Stimulated activated CD8-positive, alpha-beta memory T cell treated with anti-CD3 and anti-CD28 coated beads, Interleukin-7, amount 100 ng/mL, for 24 hours (primary cell): Measurements from ENCODE around the gene PPCS.
A peak's percentile ranks its signal among the peaks of the same experiment; 100 is the strongest.

Source experiments
- DNase-seq: peaks from one replicate; pipeline ENCODE4 v3.0.0-alpha.2; 2020; ENCODE audit warnings: low read depth

The PPCS gene

DNA sequence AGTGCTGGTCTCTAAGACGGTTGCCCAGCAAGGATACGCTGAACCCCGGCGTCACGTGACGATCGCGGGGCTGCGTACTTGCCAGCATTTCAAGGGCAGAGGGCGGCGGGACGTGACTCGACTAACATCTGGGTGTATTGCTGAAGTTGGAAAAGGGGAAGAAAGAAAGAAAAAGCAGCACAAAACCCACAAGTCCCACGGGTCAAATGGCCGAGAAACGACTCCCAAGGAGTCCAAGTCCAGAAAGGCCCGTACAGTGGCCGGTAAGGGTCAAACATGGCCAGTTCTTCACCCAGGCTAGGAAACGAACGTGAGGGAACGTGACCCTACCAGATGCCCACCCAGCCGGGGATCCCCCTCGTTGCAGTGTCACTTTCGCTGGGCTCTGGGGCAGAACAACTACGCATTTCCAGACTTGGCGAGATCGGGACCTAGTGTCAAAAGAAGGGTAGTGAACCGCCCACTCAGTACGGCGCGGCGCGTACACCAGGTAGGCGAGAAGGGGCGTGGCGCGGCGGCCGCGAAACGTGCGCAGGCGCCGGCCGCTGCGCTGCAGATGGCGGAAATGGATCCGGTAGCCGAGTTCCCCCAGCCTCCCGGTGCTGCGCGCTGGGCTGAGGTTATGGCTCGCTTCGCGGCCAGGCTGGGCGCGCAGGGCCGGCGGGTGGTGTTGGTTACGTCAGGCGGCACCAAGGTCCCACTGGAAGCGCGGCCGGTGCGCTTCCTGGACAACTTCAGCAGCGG, at the start of gene PPCS, which contains the start of gene ZMYND12:
Gene PPCS (plus strand): TSS at position 534 of the 744 bp plus-strand sequence. CDS start 23 bp downstream, at position 557.
Gene ZMYND12 (minus strand): TSS at position 13 of the 744 bp plus-strand sequence. CDS start 25 bp downstream, outside the sequence.
- DNase-seq: peak; percentile 80

DNA sequence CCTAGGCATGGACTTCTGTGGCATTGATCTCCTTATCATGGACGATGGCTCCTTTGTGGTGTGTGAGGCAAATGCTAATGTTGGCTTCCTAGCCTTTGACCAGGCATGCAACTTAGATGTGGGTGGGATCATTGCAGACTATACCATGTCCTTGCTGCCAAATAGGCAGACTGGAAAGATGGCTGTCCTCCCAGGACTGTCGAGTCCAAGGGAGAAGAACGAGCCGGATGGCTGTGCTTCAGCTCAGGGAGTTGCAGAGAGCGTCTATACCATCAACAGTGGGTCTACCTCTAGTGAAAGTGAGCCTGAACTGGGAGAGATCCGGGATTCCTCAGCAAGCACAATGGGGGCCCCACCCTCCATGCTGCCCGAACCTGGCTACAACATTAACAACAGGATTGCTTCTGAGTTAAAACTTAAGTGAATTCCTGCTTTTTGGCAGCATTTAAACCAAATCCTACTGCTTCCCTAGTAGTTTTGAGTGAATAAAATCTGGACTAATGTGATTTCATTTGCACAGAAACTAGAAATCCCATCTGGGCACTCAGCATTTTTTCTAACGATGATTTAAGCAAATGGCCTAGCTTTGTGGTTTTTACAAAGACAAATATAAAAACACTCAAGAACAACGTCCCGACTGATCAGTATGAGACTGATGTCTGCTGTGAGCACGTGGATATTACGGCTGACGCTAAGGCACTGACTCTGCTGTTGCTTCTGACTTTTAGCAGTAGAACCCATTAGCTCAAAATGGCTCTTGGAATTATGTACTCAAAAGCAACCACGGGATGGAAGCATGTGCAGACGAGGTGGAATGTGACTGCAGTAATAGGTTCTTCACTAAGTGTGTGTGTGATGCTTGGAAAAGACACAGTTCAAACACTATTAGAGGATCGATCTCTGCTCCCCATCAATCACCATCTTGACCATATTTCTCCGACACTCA, 41.5 kb upstream of the PPCS start:
- no peak for DNase-seq

DNA sequence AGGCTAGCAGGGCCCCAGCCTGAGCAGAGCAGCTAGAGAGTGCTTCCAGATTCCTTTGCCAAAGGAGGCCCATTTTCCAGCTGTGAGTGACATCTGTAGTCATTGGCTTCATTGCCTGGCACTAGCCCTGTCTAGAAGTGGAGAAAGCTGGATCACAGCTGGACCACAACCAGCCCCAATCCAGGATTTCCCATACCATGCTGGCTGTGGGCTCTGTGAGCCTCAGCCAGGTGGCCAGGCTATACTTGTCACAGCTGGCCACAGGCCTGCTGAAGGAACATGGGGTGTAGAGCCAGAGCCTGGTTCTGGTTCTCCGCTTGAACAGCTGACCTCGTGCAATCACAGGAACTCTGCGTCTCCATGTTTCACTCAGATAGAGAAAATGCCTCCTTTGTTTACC, 39.2 kb upstream of the PPCS start:
- no peak for DNase-seq

DNA sequence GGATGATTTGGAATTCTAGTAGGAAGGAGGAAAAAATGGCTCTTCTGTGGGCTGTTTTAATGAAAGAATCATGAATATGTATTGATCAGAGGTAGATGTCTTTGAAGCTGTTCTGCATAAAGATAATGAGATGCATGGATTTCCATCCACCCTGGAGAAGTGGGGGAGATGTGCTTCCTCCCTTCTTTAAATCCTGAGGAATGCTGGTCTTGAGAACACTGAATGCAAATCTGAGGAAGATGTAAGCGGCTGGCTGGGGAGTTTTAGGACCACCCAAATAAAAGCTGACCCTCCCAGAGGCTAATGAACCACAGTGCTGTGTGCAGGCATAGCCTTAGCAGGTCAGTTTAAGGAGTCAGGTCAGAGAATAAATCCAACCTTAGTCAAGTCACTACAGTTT, 37.8 kb upstream of the PPCS start:
- DNase-seq: no peak

DNA sequence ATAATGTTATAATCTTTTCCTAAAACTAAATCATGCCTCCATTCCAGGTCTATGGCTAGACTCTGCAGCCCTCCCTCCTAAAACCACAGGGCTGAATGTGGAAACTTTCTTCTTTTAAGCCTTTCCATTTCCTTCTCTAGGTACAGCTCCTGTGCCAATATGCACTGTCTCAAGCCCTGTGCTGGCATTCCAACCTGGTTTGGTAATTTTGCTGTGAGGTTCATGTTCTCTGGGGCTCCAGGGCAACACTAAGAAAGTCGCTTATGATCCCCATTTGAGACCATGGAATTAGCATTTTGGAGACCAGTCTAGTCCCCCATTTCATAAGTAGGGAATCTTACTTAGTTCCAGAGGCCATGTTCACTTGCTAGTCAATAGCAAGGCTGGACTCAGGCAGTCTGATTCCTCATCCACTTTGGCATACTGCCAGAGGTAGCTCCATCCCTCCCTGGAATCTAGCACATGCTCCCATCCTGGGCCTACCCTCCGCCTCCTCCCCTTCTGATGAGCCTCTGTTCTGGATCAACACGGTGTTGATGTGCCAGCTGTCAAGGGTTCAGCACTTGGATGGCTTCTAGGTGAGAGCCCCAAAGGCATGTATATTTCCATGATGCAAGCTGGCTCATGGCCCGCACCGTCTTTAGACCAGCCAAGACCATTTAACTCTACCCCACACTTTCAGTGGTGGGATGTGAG, 37.1 kb upstream of the PPCS start:
- no peak for DNase-seq

DNA sequence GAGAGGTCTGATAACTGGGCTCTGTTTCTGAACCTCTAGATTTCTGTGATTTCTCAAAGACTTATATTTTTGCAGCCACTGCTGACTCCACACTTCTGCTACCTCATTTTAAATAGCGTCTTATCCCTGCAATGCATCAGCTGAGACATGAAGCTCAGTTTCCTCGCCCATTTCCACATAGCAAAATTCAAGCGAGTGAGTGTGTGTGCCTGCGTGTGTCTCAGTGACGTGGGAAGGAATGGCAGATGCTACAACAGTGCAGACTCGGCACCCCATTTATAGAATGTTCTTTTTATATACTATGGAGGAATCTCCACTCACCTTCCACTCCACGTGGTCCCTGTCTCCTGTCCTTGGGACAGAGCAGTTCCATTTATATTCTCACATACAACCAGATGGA, 36.2 kb upstream of the PPCS start:
- DNase-seq: no peak

DNA sequence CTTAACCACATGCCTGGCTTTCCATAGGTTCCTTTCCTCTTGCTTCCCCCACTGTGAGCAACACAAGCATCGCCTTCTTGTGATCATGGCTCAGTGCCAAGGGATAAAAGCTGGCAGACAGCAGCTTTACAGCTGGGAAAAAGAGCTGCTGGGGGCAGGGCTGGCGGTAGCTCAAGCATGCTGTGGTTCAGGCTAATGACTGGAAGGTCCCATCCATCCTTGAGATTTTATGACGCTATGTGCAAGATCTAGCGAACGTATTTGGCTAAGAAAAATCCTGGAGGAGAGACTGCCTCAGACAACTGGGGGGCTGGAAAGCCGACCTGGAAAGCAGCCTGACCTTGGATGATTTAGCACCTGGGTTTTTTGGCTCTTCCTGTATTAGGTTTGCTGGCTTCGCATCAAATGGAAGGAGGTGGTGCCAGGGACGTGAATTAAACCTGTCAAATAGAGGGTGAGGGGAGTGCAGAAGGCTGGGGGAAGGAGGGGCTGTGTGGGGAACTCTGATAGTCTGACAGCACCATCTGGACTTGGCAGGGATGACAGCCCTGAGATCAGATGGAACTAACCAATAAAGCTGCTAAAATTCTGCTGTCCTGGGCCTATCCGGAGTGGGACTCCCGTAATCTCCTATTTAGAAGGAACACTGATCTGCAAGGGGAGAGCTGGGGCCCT, 35.3 kb upstream of the PPCS start:
- no peak for DNase-seq

DNA sequence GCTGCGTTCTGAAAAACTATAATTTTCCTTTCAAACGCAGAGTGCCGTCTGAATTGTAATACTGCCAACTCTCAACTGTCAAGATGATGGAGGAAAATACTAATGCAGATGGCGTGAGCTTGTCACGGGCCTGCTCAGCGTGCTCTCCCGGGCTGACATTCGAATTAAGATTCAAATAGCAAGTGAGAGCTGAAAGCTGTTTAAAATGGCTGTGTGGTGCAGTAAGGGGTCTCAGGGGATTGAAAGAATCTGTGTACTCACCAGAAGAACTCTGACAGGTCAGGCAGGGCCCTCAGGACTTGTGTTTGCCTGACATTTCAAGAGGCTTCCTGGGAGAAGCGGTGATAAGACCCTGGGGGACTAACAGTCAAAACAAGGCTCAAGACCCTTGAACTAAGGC, 33.6 kb upstream of the PPCS start:
- DNase-seq: no peak

DNA sequence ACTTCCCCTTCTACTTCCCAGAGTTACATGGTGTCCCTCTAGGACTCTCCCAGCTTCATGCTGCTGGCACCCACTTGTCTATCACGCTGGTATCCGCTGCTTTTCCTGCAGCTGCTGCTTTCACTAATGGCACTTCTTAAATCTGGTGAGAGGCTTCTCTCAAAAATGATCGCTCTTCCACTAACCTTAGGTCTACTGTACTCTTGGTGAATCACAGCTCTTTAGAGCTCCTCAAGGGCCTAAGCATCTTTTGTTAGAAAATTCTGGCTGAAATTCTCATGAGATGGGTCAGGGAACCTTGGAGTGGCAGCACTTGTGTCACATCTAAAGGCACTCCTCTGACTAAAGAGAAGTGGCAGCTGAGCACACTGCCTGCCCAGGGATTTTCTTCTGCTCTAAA, 32.7 kb upstream of the PPCS start:
- DNase-seq: no peak

DNA sequence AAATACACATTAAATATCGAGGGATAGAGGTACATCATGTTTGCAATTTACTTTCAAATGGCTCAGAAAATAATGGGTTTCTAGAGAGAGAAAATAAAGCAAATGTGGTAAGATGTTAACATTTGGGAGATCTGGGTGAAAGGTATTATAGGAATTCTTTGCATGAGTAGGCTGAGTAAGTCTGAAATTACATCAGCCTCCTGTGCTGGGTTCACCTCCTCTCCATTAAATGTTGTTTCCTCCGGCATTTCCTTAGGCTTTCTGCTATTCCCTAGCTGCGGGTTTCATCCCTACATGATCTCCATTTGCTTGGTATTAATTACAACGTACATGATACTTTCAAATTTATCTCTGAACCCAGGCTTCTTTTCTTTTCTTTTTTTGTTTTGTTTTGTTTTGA, 32.1 kb upstream of the PPCS start:
- DNase-seq: no peak

DNA sequence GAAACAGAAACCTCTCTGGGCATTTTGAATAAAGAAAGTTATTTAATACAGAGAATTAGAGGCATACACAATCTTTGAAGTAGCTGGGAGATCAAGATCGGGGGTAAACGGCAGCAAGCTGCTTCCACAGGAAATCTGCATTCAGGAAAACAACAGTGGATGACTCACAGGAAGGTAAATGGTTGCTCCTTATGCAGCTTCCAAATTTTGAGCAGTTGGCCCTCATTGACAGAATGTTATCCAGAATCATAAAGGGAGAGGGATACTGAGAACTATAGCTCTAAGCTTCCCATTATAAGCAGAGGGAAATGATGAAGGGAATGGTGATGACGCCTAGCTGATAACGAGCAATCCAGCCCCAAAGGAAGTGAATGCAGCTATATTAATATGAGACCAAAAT, 29.1 kb upstream of the PPCS start:
- no peak for DNase-seq

DNA sequence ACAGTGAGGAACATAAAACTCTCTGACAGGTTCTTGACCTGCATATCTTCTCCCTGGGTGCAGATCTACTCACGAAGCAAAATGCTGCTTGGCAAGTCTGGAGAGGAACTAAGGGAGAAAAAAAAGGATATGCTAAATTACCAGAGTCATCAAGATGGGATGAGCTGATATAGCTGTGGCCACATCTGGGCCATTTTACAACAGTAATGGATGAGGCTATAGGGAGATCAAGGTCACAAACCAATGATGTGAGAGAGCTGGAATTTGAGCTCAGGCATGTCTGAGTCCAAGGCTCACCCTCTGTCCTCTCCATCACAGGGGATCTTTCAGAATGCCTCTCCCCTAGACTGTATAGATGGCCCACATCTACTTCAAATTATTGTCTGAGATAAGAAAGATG, 26.7 kb upstream of the PPCS start:
- DNase-seq: no peak

DNA sequence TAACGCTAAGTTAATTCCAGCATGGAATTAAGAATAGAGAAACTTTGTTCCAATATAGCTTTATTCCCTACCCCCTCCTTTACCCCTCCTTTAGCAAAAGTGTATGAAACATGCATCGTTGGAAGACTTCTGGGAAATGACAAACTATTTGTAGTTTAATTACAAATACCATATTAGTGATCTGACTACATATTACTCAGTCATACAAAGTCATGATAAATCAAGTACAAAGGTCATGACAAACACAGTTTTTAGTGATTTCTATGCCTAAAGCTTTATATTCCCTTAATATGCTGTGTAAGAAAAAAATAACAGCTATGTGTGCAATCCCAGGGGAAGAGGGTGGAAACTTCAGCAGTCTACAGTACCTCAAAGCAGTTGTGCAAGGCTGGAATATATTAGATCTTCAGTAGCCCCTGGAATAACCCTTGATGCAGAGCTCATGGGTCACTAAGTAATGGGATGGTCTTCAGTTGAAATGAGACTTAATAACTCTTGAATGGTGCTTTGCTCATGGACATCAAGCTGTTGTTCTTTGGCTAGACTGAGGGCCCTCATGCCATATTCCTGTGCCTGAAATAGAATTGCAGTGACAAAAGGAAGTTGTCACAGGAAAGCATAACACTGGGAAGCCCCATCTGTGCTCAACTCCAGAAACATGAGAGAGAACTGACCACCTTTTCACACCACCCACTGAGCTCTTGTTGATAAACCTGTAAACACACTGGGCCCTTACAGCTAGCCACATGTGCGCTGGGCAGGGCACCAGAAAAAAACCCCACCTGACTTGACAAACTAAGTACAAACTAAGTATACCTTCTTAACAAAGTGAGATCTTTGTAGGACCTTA, 25.8 kb upstream of the PPCS start:
- no peak for DNase-seq

DNA sequence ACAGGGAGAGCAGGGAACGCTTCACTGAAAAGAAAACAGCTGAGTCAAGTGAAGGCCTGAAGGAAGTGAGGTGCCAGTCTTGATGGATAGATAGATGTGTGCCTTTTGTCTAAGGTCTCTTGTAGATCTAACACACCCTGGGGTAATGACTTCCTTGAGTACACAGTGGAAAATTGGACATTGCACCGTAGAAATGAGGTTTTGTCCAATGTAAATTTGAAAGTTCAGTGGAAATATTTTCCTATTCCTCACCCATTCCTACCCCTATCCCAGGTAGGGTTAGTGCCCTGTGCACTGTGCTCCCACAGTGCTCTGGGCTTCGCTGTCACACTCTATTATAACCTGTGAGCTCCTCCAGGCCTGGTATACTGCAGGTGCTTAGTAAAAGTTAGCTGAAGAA, 24.8 kb upstream of the PPCS start:
- no peak for DNase-seq

DNA sequence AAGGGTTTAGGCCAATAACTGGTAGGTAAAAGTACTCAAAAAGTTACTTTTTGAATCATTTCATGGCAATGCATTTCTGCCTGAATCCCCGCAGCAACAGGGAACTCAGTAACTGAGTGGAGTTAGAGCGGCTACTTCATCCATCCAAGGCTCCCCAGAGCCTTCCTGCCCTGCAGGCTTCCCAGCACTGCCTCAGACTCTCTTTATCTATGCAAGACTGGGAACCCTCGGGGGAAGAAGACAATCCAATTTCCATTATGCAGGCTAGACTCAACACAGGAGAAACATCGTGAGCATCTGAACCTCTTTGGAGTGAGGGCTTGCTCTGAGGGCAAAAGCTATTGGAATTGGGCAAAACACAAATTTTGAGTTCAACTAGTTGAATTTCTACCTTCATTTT, 23.6 kb upstream of the PPCS start:
- DNase-seq: no peak

DNA sequence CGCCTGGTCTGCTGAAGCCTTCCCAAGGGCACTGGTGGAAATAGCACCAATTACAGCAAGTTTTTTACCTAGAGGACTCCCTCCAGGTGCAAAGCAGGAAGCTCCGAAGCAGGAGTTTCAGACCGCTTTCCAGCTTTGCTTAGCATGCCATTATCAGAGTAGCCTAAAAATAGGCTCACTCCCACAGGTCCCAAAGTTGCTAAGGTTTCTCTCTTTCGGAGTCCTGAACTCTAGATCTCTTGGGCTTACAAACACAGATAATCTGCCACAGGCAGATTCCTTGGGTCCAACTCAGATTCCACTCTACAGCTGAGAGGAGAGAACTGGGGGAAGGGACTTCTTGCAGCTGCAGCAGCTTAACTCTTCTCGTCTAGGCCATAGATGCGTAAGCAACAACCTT, 23.0 kb upstream of the PPCS start:
- DNase-seq: no peak

DNA sequence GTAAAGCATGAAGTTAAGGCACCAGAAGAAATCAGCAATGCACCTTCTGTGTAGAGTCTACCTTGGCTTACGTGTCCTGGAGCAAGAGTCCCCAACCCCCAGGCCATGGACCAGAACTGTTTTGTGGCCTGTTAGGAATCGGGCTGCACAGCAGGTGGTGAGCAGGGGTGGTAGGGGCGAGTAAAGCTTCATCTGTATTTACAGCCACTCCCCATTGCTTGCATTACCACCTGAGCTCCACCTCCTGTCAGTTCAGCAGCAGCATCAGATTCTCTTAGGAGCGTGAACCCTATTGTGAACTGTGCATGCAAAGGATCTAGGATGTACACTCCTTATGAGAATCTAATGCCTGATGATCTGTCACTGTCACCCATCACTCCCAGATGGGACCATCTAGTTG, 22.0 kb upstream of the PPCS start:
- no peak for DNase-seq

DNA sequence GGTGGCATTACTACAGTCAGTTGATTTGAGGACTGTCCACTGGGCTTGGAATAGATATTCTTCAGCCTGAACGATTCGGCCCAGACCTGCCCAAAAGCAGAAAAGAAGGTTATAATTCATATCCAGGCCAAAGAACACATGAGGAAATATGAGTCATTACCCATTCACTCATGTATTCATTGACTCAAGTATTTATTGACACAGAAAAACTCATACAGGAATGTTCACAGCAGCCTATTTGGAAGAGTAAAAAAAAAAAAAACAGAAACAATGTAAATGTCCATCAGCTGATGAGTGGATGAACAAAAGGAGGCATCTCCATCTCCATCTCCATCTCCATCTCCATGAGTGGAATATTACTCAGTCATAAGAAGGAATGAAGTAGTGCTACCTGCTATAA, 16.4 kb upstream of the PPCS start:
- DNase-seq: no peak

DNA sequence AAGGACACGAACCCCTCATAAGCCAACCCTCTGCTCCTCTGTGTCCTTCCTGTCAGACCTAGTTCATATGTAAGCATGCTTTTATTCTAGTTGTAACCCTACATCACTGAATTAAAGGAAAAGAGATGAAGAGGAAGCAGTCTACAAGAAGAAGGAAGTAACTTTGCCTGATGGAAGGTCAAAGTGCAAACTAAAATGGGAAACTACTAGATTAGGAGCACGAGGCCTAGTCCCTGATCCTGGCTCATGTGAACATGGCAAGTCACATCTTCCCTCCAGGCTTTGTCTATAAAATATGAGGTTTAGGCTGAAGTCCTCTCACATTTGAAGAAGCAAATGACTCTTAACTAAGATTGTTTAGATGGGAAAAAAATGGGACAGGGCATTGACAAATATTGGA, 13.7 kb upstream of the PPCS start:
- DNase-seq: no peak

DNA sequence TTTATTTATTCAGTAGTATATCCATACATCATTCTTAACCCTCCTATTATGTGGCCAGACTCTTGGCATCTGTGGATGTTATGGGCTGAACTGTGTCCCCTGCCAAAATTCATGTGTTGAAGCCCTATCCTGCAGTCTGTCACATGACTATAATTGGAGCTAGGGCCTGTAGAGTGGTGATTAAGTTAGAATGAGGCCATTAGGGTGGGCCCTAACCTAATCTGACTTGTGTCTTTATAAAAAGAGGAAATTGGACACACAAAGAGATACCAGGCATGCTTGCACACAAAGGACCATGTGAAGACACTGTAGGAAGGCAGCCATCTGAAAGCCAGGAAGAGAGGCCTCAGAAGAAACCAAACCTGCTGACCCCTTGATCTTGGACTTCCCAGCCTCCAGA, 7.1 kb upstream of the PPCS start:
- DNase-seq: no peak

DNA sequence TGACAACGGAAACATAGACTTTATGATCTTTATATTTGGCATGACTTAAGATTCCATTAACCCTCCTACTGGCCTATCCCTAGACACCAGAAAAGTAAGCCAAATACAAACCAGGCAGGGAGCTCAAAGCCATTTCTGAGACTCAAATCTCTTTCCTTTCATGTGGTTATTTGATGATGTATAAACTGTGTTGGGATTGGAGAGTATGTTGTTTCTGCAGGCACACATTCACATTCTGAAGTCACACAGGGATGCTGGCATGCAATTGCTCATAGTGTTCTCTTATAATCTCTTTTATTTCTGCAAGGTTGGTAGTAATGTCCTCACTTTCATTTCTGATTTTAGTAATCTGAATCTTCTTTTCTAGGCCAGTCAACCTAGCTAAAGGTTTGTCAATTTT, 6.3 kb upstream of the PPCS start:
- DNase-seq: no peak
